ENCODE results near the gene CANT1. TPM values are rescaled to one million over a fixed set of nuclear protein-coding genes. Genes with fewer than 3 reads are reported as not detected.

Gene CANT1
- total RNA-seq, 1 experiment from 2014 or later: 33.0 TPM

- Histone ChIP-seq H4K91ac (ENCODE audit: insufficient read length, low read depth, low read length) (no peak overlapping the region), H2BK20ac (ENCODE audit: low read depth, low read length, poor library complexity, severe bottlenecking) (no peak overlapping the region), H3K4me2 (ENCODE audit: insufficient read depth, insufficient read length, low read length) (no peak overlapping the region), H3K23ac (ENCODE audit: insufficient read length, low read depth, low read length) (no peak overlapping the region), H3K4me1 (ENCODE audit: insufficient read depth, low read length) (no peaks in the 10 kb centered on the region), H3T11ph (ENCODE audit: low read length) (no peak overlapping the region), H3K9me3 (ENCODE audit: control insufficient read depth, low read depth, low read length) (no peaks in the 10 kb centered on the region), H2AK5ac (ENCODE audit: insufficient read length, low read length) (no peak overlapping the region), H2BK5ac (ENCODE audit: insufficient read length, low read length) (no peak overlapping the region), H3K18ac (ENCODE audit: insufficient read length, low read depth, low read length) (no peak overlapping the region), H4K5ac (ENCODE audit: insufficient read length, low read depth, low read length) (no peak overlapping the region), H3K27me3 (ENCODE audit: insufficient read depth, low read length) (peaks cover 4% of the 10 kb centered on the region; the same call in 1 of the 2 replicates), H3K23me2 (ENCODE audit: insufficient read length, low read depth, low read length, poor library complexity, severe bottlenecking) (no peaks in the 10 kb centered on the region), H3K79me2 (ENCODE audit: insufficient read depth, low read length) (no peaks in the 10 kb centered on the region), H2BK15ac (ENCODE audit: low read depth, low read length) (no peak overlapping the region), H4K20me1 (ENCODE audit: control insufficient read depth, insufficient read depth, insufficient read length) (no peaks in the 10 kb centered on the region), H3K79me1 (ENCODE audit: insufficient read depth, low read depth, low read length, poor library complexity, severe bottlenecking) (no peaks in the 10 kb centered on the region), H3K56ac (ENCODE audit: insufficient read length, low read depth, low read length) (no peak overlapping the region), H3K4ac (ENCODE audit: low read depth, low read length) (no peak overlapping the region), H3K27ac (ENCODE audit: insufficient read length, low read depth, low read length) (no peak overlapping the region), H2BK12ac (ENCODE audit: insufficient read length, low read depth, low read length) (no peak overlapping the region), H2AFZ (ENCODE audit: low read length) (no peak overlapping the region), H3K14ac (ENCODE audit: insufficient read depth, low read length) (no peak overlapping the region), H4K8ac (replicated peaks; ENCODE audit: insufficient read length, low read depth, low read length) (no peak overlapping the region), H3K9ac (ENCODE audit: extremely low read depth, insufficient read length, low read length) (no peak overlapping the region), H2BK120ac (ENCODE audit: low read depth, low read length, poor library complexity, severe bottlenecking) (no peak overlapping the region)
- WGBS (ENCODE audit: extremely low coverage, insufficient read length, low lambda C conversion rate): no CpG with 5 or more reads among the region's 27 CpGs
- Mint-ChIP-seq H3K9me3 (no peaks in the 10 kb centered on the region), H3K27me3 (ENCODE audit: low read depth) (peaks cover 58% of the 10 kb centered on the region), H3K4me1 (no peaks in the 10 kb centered on the region), H3K36me3 (ENCODE audit: insufficient read depth in 1 of 3, low read depth in 3 of 3) (peaks cover 12 to 59% (median 34%) of the 10 kb centered on the region in 3 experiments; a peak in 6 of 7 replicates), H3K4me3 (no peak overlapping the region; a peak in 1 of 5 replicates), H3K27ac (no peak overlapping the region)
- no peak for TF ChIP-seq CTCF (conservative IDR thresholded peaks at IDR 0.05)
- DNase-seq: no peak
Measured at GRCh38 chr17:78997231-78997741, 12.3 kb downstream of the CANT1 start.
